Stomach (tissue), 4 donors: ENCODE data around the gene EML5.

Experiments used
- EP300 ChIP-seq: sonication (generic); formaldehyde crosslinking; IDR thresholded peaks from one replicate; pipeline ENCODE4 v1.6.1; 2017; ENCODE audit warnings: antibody characterized with exemption
- TF ChIP-seq, protein P1 (sequence below), 7 experiments: fragments of 450-650 bp in 4 of 7; fragments of 200-600 bp in 3 of 7; sonication (generic) in 3 of 7; IDR thresholded peaks; one replicate each; pipeline ENCODE4 v1.5.1; 2016 to 2019; ENCODE audit warnings: antibody characterized with exemption in 7 of 7, control low read depth in 2 of 7, mild to moderate bottlenecking in 1 of 7

DNA sequence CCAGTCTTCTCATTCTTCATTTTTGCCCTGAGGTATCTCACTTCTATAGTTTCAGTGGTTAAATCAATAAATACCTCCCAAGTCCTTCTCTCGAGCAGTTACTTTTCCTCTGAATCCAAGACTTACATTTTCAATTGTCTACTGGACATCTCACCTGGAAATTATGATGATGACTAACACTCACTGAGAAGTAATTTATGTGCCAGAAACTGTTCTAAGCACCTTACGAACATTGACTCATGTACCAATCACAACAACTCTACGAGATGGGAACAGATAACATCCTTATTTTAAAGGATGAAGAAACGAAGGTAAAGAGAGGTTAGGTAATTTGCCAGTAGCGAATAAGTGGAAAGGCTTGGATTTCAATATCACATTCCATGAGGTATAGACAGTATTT lies 94.1 kb downstream of the EML5 start:
- TF ChIP-seq, protein P1, sequence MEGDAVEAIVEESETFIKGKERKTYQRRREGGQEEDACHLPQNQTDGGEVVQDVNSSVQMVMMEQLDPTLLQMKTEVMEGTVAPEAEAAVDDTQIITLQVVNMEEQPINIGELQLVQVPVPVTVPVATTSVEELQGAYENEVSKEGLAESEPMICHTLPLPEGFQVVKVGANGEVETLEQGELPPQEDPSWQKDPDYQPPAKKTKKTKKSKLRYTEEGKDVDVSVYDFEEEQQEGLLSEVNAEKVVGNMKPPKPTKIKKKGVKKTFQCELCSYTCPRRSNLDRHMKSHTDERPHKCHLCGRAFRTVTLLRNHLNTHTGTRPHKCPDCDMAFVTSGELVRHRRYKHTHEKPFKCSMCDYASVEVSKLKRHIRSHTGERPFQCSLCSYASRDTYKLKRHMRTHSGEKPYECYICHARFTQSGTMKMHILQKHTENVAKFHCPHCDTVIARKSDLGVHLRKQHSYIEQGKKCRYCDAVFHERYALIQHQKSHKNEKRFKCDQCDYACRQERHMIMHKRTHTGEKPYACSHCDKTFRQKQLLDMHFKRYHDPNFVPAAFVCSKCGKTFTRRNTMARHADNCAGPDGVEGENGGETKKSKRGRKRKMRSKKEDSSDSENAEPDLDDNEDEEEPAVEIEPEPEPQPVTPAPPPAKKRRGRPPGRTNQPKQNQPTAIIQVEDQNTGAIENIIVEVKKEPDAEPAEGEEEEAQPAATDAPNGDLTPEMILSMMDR (IDR thresholded peaks at IDR 0.05) = no peak
- no peak for TF ChIP-seq EP300
